Activated CD4-positive, CD25-positive, alpha-beta regulatory T cell (primary cell): ENCODE data around the gene FLOT2.
"Not testable (repeated sequence)": the region's sequence is repeated elsewhere in the genome, so short reads cannot be mapped to it uniquely, and the experiment has no call there.

Experiments
- DNase-seq, 4 experiments: peaks; one replicate each; lab custom pipeline; 2025; lab: John Stamatoyannopoulos, UW

The FLOT2 gene

DNA sequence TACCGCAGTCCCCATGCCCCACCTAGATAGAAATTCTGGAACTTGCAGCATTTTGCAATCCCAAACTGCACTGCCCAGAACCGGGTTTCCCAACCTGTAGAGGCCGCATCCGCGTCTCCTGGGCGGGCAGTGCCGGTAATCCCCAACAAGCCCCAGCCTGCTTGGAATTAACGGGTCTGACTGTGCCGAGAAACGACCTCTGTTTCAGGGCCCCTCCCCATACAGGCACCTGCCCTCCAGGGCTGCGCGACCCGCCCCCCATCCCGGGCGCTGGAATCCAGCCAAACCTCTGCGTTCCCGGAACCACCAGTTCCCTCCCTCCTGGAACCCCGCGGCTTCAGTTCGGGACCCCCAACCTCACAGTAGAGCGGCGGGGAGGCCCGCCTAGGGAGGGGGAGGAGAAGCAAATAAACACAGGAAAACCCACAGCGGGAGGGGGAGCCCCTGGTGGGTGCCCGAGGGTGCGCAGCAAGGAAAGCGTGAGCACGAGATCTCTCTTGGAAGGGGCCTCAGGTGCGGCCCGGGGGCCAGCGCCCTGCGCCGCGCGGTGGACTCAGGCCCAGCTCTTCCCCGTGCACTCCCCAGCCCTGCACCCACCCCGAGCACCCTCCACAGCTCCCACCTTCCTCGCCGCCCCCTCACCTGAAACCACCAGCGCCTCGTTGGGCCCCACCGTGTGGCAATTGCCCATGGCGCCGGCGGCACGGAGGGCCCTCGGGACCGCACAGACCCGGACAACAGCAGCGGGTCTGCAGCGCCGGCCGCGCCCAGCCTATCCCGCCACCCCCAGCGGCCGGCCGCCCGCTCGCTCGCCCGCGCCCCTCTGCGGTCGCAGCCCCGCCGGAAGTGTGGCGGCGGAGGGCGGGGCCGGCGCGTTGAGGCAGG, at the start of gene FLOT2:
FLOT2 (minus strand) TSS at position 850 of the 885 bp plus-strand sequence; CDS start at position 691, 159 bp downstream.
- peak; percentile 38 to 62 (median 46) for DNase-seq

GRCh38 chr17:28946239-28946638, 48.7 kb upstream of the FLOT2 start:
- no peak for DNase-seq

DNA sequence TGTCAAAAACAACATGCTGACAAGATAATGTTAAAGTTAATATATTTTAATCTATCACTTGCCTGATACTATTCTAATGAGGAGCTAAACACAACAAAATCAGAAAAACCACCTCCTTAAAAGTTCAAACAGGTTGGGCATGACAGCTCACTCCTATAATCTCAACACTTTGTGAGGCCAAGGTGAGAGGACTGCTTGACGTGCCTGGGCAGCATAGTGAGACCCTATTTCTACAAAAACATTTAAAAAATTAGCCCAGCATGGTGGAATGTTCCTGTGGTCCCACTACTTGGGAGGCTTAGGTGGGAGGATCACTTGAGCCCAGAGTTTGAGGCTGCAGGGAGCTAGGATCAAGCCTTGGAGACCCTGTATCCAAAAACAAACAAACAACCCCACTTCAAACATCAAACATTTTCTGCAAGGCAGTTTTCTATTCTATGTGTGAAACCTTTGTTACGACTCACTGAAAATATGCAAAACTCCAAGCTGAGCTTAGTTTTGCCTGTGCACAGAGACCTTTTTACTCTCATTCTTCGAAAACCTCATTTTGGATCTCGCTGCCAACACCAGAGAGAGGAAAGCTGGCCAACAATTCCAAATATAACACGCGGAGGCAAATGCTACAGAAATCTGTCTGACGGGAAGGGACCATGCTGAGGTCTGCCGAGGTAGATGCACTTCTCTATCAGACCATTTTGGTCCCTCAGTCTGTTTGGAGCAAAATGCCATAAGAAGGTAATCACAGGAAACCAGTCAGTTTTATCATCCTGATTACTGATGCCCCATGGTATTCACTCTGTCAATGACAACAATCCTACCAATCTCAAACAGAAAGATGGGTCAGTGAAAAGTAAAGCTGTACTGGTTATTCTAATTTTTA, 47.6 kb upstream of the FLOT2 start:
- DNase-seq, result no peak

GRCh38 chr17:28944343-28944742, 46.8 kb upstream of the FLOT2 start:
- DNase-seq, result no peak

- DNase-seq, result no peak
Measured at GRCh38 chr17:28942925-28943324, 45.4 kb upstream of the FLOT2 start.

- DNase-seq, result no peak
Measured at GRCh38 chr17:28941251-28941650, 43.7 kb upstream of the FLOT2 start.

DNA sequence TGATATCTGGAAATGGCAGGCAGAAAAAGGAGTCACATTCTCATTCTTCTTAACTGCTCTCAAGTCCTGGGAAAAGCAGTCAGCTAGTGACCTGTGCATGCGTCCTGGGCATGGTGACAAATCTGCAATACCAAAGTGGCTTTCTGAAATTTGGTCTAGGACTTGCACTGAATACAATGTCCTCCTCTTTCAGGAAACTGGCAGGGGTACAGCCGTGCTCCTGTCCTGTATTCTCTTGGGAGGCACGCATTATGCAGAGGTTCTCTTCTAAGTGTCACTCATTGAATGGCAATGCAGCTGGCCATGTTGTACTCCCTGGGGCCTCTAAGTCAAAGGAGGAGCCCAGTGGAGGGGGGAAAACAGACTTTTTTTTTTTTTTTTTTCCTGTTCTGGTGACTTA, 43.1 kb upstream of the FLOT2 start:
- DNase-seq, result no peak

DNA sequence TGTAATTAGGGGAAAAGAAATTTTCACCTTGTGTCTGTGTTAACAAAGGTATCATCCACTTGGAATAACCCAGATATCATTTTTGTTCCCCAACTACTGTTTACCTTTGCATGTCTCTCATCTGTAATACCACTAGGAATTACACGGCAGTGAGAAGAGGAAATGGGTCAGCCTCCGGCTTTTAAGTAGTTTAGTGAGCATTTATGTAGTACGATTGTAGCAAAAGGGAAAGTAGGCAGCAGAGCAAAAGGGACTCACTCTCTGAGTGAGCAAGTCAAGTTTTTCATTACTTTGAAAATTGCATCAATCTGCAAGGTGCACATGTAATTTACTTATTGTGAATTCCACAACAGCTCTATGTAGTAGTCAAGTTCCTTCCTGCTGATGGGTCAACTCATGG, 42.6 kb upstream of the FLOT2 start:
- DNase-seq, result no peak

- no peak for DNase-seq
Measured at GRCh38 chr17:28938552-28938951, 41.0 kb upstream of the FLOT2 start.

GRCh38 chr17:28937044-28937729, 39.7 kb upstream of the FLOT2 start:
- DNase-seq, result no peak

DNA sequence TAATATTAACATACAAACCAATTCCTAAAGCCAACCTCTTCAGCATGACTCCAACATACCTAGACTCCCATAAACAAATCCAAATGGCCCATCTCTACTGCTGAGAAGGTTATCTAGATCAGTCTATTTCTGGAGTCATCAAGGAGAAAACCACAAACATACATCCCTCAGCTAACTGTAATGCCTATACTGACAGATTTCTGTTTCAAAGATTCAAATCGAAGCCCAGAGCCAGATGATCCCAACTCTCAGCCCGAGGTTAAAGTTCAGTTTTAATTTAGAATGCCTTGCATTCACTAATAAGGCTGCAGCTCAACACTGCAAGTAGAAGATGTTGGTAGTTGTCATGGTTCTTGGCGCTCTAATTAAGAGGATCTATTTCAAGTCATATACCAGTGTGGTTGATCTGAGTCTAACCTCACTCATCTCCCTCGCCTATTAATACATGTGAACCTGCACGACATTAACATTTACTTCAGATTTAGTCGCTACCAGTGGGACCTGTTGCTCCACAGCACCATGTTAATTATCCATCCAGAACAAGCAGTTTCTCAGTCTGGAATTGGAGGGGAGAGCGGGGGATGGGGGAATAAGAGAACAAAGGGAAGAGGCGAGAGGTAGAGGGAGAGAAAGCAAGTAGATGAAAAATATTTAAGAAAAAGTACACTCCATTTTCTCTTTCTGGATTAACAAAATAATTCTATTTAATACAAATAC, 38.4 kb upstream of the FLOT2 start:
- DNase-seq, result no peak

- not testable (repeated sequence) for DNase-seq
Measured at GRCh38 chr17:28934508-28934907, 37.0 kb upstream of the FLOT2 start.

DNA sequence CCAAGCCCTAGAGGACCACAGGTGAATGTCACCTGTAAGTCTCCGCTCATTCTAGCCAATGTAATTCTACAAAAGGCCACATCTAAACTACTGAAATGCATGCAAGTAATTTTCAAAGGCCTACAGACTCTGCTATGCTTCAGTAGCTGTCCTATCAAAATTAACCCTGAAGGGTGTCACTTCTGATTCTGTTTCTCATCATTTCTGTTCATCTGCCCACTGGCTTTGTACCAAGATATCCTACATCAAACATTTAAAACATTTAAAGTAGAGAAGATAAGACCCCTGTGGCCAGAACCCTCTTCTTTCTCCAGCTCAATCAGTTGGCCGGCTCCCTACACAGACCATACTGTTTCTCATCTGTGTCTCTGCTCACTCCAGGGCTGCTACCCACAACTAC, 32.3 kb upstream of the FLOT2 start:
- no peak for DNase-seq

DNA sequence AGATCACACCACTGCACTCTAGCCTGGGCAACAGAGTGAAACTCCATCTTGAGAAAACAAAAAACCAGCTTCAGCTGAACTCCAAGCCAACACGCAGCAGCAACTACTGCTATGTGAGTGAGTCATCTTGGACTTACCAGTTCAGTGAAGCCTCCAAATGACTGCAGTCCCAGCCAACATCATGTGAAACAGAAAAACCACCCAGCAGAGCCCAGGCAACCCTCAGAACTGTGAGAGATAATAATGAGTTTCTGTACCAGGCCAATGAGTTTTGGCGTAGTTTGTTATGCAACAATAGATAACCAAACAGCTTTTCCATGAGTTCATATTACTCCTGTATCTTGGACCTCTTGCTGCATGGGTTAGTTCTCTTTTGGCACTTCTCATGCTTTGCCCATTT, 30.5 kb upstream of the FLOT2 start:
- DNase-seq, result no peak

GRCh38 chr17:28926786-28927185, 29.3 kb upstream of the FLOT2 start:
- no peak for DNase-seq

- no peak for DNase-seq
Measured at GRCh38 chr17:28926366-28926765, 28.8 kb upstream of the FLOT2 start.

GRCh38 chr17:28925912-28926365, 28.4 kb upstream of the FLOT2 start:
- DNase-seq, result peak in 1 of 4 experiments; percentile 13

DNA sequence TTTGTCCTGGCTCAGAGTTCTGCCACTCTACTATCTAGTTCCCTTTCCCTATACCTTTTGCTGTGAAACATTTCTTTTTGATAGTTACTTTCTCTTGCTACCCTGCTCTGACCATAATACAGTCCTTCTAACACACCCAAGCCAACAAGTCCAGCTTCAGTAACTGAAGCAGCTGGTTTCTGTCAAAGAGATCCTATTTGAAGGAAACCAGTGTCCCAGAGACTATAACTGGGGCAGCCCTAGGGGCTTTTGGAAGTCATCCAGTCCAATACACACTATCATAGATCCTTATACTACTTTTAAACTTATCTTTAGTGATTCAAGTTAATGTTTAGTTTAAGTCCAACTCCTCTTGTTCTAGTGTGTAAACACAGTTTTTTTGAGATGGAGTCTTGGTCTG, 22.7 kb upstream of the FLOT2 start:
- no peak for DNase-seq

- DNase-seq, result no peak
Measured at GRCh38 chr17:28918295-28918694, 20.8 kb upstream of the FLOT2 start.

- no peak for DNase-seq
Measured at GRCh38 chr17:28917465-28917864, 19.9 kb upstream of the FLOT2 start.

DNA sequence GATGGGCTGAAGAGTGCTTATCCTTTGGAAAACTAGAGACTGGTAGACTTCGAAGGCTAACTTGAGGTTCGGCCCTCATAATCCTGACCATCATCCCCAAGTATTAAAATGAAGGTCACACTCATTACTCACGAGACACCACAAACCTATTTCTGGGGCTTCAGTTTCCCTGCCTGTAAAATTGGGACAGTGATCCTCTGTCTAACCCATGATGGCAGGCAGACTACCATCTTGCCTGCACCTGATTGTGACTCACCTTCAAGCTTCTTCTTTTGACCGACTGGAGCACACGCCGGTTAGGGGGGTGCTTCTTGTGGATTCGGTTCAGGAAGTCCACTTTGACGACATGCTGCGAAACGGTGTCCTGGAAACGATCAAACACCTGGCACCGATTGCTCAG, 19.5 kb upstream of the FLOT2 start:
- DNase-seq, result no peak
